ENCODE measurements around the gene SIRT7. TPM values are rescaled to one million over a fixed set of nuclear protein-coding genes. Genes with fewer than 3 reads are reported as not detected.

Gene SIRT7
- total RNA-seq, 4 donors from 2014 or later: 15.4 to 25.7 (median 20.2) TPM

DNA sequence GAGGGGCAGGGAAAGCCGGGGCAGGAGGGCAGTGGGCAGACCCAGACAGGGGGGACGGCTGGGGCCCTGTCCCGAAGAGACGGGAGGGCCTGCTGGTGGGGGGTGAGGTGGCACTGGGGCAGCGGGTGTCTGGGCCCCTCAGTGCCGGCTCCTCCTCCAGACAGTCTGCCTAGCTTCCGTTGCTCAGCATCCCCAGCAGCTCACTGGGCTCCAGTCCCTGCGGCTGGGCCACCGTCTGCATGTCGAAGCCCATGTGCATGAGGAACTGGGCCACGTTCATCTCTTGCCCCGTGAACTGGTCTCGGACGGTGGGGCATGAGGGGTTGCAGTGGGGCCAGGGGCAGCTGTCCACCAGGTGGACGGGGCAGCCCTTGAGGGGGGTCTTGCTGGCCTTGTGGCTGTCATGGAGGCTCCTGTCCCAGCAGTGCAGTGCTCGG lies 34.8 kb upstream of the SIRT7 start:
- TF ChIP-seq, protein P1, sequence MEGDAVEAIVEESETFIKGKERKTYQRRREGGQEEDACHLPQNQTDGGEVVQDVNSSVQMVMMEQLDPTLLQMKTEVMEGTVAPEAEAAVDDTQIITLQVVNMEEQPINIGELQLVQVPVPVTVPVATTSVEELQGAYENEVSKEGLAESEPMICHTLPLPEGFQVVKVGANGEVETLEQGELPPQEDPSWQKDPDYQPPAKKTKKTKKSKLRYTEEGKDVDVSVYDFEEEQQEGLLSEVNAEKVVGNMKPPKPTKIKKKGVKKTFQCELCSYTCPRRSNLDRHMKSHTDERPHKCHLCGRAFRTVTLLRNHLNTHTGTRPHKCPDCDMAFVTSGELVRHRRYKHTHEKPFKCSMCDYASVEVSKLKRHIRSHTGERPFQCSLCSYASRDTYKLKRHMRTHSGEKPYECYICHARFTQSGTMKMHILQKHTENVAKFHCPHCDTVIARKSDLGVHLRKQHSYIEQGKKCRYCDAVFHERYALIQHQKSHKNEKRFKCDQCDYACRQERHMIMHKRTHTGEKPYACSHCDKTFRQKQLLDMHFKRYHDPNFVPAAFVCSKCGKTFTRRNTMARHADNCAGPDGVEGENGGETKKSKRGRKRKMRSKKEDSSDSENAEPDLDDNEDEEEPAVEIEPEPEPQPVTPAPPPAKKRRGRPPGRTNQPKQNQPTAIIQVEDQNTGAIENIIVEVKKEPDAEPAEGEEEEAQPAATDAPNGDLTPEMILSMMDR (IDR thresholded peaks at IDR 0.05): no peak
- DNase-seq (ENCODE audit: low spot score) (no peak), ATAC-seq (ENCODE audit: low FRiP score) (no peak)

DNA sequence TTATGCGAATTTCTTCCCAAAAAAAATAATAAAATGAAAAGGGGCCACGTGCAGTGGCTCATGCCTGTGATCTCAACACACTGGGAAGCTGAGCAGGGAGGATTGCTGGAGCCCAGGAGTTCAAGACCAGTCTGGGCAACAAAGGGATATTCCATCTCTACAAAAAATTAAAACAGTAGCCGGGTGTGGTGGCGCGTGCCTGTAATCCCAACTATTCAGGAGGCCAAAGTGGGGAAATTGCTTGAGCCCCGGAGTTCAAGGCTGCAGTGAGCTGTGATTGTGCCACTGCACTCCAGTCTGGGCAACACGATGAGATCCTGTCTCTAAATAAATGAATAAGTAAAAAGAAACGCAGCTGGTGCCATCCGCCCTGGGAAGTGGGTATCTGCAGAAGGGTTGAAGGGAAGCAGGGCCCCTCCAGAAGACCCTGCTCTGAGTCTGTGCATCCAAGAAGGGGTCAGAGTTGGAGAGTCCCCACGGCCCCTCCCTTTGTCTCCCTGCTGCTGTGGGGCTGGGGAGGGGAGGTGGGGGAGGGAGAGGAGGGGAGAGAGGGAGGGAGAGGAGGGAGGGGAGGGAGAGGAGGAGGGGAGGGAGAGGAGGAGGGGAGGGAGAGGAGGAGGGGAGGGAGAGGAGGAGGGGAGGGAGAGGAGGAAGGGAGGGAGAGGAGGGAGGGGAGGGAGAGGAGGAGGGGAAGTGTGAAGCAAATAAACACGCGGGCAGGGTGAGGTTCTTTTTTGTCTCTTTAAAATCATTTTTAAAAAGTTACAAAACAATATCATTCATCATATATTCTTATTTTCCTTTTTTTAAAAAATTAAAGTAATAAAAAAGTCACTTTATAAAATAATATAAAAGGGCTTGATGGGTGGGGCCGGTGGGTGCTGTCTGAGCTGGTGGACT lies 34.1 kb upstream of the SIRT7 start:
- TF ChIP-seq, protein P1 (IDR thresholded peaks at IDR 0.05): no peak
- DNase-seq (ENCODE audit: low spot score) (no peak), ATAC-seq (ENCODE audit: low FRiP score) (no peak)

DNA sequence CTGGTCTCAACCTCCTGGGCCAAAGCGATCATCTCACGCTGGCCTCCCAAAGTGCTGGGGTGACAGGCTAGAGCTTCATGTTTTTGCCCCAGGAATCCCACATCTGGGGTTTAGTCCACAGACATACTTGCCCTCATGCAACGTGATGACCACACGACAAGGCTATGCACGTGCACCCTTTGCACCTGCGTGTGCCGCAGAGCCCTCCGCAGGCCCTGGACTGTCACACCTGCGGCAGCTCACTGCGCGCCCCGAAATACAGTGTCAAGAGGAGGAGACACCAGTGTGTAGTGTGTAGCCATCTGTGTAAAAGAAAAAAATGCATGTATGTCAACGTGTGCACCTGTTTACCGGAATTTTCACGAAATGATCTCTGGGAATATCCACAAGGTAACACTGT lies 32.5 kb upstream of the SIRT7 start:
- no peak for DNase-seq (ENCODE audit: low spot score)
- no peak for ATAC-seq (ENCODE audit: low FRiP score)
- TF ChIP-seq, protein P1 (IDR thresholded peaks at IDR 0.05): no peak

DNA sequence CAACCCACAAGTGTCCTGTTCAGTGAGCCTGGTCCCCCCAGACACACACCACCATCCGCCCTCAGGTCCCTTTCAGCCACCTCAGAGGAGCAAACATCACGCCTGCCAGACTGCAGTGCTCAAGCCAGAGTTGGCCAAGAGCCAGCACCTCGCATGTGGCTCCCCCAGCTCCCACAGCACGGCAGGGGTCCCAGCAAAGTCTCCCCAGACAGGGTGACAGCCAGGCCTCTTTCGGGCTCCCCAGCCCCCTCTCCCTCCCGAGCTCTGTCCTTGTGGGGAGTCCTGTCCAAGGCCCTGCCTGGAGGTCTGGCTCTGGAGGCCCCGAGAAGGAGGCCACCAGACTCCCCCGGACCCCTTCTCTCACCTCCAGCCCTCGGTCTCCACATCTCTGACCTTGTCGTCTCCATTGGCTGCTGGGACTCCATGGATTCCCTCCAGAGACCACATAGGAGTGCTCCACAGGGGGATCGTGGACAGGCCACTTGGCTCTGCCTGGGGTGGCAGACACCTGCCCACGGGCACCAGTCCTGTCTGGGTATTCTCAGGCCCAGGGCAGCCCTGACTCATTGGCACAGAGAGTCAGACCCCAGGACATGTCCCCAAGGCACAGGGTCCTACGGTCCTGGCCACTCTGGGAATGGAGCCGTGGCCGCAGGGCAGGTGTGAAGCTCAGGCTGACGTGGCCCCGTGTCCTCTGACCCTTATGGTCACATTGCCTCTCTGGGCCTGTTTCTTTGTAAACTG lies 30.8 kb upstream of the SIRT7 start:
- ATAC-seq (ENCODE audit: low FRiP score) (peak; percentile 22), DNase-seq (ENCODE audit: low spot score) (no peak)
- TF ChIP-seq, protein P1 (IDR thresholded peaks at IDR 0.05): no peak

DNA sequence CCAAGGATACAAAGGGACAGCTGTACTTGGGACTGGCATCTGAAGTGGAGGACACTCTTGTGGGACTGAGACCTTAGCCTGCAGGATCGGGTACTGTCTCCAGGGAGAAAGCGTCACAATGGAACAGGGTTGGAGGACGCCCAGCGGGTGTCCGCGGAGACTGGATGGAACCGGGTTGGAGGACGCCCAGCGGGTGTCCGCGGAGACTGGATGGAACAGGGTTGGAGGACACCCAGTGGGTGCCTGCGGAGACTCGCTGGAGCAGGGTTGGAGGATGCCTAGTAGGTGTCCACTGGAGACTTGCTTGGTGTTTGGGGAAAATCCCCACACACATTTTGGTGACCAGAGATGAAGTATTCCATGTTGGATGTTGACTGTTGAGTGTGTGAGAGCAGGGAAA lies 29.2 kb upstream of the SIRT7 start, which contains the start of gene MYADML2:
Gene MYADML2 (minus strand): TSS at position 45 of the 400 bp plus-strand sequence. CDS start 5,492 bp downstream, outside the sequence.
- TF ChIP-seq, protein P1 (IDR thresholded peaks at IDR 0.05): no peak
- ATAC-seq (ENCODE audit: low FRiP score) (no peak), DNase-seq (ENCODE audit: low spot score) (no peak)

DNA sequence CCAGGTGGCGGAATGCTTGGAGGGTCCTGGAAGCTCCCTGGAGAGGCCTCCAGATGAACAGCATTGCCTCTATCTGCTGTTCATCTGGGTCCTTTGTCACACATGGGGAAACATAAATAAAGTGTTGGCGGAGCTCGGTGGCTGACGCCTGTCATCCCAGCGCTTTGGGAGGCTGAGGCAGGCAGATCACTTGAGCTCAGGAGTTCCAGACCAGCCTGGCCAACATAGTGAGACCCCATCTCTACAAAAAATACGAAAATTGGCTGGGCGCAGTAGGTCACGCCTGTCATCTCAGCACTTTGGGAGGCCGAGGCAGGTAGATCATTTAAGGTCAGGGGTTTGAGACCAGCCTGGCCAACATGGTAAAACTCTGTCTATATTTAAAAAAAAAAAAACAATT lies 26.9 kb upstream of the SIRT7 start:
- TF ChIP-seq, protein P1 (IDR thresholded peaks at IDR 0.05): no peak
- no peak for DNase-seq (ENCODE audit: low spot score)
- no peak for ATAC-seq (ENCODE audit: low FRiP score)
